IPS-18a (cell line): ENCODE results near the gene ANKRD31.
"Not testable (repeated sequence)": the region's sequence is repeated elsewhere in the genome, so short reads cannot be mapped to it uniquely, and the experiment has no call there.

Experiments
- H3K27ac ChIP-seq: one replicate; pipeline ENCODE4 v1.5.1; 2013; ENCODE audit warnings: low read length
- H3K27me3 ChIP-seq: one replicate; pipeline ENCODE4 v1.6.1; 2013; ENCODE audit warnings: mild to moderate bottlenecking, low read length; ENCODE audit not compliant: control insufficient read depth, insufficient read depth
- H3K36me3 ChIP-seq: one replicate; pipeline ENCODE4 v1.6.1; 2013; ENCODE audit warnings: low read depth, low read length; ENCODE audit not compliant: control insufficient read depth
- H3K4me1 ChIP-seq: one replicate; pipeline ENCODE4 v1.6.1; 2013; ENCODE audit warnings: low read depth, low read length; ENCODE audit not compliant: control insufficient read depth
- H3K4me3 ChIP-seq: one replicate; pipeline ENCODE4 v1.5.1; 2013; ENCODE audit warnings: low read length
- H3K9ac ChIP-seq: one replicate; pipeline ENCODE4 v1.6.1; 2013; ENCODE audit warnings: mild to moderate bottlenecking, low read length, moderate library complexity
- H3K9me3 ChIP-seq: one replicate; pipeline ENCODE4 v1.6.1; 2013; ENCODE audit warnings: low read depth, low read length; ENCODE audit not compliant: control insufficient read depth

ANKRD31 gene

DNA sequence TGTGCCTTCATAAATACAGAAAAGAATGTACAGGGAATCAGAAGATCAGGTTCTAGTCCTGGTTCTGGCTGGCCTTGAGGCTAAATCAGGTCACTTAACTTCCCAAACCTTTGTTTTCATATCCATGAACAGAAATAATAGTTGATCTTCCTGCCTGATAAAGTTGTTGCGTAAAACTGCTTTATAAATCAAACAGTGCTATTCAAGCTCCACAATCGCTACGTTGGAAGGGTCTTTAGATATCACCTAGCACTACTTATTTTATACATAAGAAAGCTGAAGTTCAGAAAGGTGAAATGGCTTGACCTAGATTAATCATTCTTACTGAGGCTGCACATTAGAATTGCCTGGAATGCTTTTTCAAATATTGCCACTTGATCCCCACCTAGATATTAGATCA lies 148.0 kb downstream of the ANKRD31 start:
- Histone ChIP-seq H3K4me3 (no peak overlapping the region), H3K4me1 (no peaks in the 10 kb centered on the region), H3K9ac (no peak overlapping the region), H3K9me3 (no peaks in the 10 kb centered on the region), H3K36me3 (no peaks in the 10 kb centered on the region), H3K27me3 (no peaks in the 10 kb centered on the region), H3K27ac (no peak overlapping the region)

DNA sequence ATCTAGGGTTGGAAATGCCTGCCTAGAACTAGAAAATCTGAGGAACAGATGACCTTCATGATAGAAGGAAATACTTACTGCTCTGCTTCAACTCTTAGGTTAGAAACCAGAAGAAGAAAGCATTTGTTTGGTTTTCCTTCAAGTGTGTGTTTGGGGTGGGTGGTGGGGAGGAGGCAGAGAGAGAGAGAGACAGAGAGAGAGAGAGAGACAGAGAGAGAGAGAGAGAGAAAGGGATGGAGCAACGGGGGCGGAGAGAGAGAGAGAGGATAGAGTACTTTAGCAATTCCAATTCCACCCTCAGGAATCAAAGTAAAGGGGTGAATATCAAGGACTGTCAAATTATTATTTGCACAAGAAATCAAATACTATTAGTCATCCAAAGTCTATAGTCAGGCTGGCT lies 155.2 kb downstream of the ANKRD31 start:
- Histone ChIP-seq H3K4me1 (no peaks in the 10 kb centered on the region), H3K27ac (no peak overlapping the region), H3K4me3 (no peak overlapping the region), H3K36me3 (no peaks in the 10 kb centered on the region), H3K27me3 (no peaks in the 10 kb centered on the region), H3K9ac (no peak overlapping the region), H3K9me3 (no peaks in the 10 kb centered on the region)

DNA sequence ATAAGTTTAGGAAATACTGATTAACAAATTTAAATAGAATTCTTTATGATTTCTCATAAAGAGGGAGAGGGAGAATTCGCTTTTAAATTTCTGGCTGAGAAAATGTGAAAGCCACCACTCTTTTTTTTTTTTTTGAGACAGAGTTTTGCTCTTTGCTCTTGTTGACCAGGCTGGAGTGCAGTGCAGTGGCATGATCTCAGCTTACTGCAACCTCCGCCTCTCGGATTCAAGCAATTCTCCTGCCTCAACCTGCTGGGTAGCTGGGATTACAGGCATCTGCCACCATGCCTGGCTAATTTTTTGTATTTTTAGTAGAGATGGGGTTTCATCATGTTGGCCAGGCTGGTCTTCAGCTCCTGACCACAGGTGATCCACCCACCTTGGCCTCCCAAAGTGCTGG lies 157.3 kb downstream of the ANKRD31 start:
- not testable (repeated sequence) for H3K4me3 ChIP-seq, H3K36me3 ChIP-seq, H3K27ac ChIP-seq, H3K9ac ChIP-seq, H3K27me3 ChIP-seq, H3K4me1 ChIP-seq, H3K9me3 ChIP-seq

DNA sequence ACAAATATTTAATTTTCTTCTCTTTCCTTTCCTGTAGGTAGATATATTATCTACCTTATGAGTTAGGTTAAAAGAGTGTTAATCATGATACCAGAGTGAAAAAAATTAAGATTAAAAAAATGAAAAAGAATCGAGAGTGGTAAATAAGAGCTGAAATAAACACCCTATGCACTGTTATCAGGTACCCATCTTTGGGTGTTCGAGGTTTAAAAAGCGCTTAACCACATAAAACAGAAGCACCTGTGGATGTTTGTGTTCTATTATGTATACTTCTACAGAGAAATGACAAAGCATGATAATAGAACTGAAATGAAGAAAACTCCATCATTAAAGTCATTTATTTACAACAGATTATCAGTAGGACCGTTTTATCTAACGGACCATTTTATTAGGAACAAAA lies 158.7 kb downstream of the ANKRD31 start:
- H3K27me3 ChIP-seq = no peaks in the 10 kb centered on the region
- H3K27ac ChIP-seq = no peak overlapping the region
- H3K9ac ChIP-seq = no peak overlapping the region
- no peaks in the 10 kb centered on the region for H3K36me3 ChIP-seq
- no peaks in the 10 kb centered on the region for H3K4me1 ChIP-seq
- no peaks in the 10 kb centered on the region for H3K9me3 ChIP-seq
- H3K4me3 ChIP-seq = no peak overlapping the region

DNA sequence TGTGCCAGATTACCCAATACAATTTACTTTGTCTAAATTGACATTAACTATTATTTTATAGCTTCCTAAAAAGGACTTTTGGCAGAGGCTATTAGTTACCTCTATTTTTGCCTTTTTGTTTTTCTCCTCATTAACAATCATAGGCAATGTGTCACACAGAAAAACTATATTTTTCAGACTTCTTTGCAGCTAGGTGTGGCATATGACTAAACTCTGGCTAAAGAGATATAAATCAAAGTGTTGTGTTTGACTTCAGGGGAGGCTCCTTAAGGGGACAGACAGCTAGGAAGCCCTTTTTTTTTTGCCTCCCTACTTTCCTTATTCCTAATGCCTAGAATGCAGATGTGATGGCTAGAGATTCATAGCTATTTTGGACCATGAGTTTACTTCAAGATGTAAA lies 164.6 kb downstream of the ANKRD31 start:
- Histone ChIP-seq H3K4me1 (no peaks in the 10 kb centered on the region), H3K27ac (no peak overlapping the region), H3K9ac (no peak overlapping the region), H3K9me3 (no peaks in the 10 kb centered on the region), H3K4me3 (no peak overlapping the region), H3K36me3 (no peaks in the 10 kb centered on the region), H3K27me3 (no peaks in the 10 kb centered on the region)

DNA sequence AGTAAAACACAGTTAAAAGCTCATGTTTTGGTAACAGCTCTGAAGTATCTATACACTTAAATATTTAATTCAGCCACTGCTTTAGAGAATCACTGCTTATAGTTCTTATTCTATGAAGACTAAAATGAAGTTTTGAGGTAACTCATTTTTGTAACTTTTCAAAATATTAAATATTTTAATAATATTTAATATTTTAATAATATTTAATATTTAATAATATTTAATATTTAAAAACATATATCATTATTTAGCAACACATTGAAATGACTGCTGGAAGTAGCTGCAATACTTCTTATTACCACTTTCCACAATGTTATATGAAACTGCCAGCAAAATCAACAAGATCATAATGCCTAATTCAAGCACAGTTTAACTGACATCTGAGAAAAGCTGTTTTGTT lies 165.6 kb downstream of the ANKRD31 start:
- H3K27me3 ChIP-seq = no peaks in the 10 kb centered on the region
- H3K4me1 ChIP-seq = no peaks in the 10 kb centered on the region
- no peak overlapping the region for H3K4me3 ChIP-seq
- H3K36me3 ChIP-seq = no peaks in the 10 kb centered on the region
- no peak overlapping the region for H3K9ac ChIP-seq
- no peak overlapping the region for H3K27ac ChIP-seq
- no peaks in the 10 kb centered on the region for H3K9me3 ChIP-seq

DNA sequence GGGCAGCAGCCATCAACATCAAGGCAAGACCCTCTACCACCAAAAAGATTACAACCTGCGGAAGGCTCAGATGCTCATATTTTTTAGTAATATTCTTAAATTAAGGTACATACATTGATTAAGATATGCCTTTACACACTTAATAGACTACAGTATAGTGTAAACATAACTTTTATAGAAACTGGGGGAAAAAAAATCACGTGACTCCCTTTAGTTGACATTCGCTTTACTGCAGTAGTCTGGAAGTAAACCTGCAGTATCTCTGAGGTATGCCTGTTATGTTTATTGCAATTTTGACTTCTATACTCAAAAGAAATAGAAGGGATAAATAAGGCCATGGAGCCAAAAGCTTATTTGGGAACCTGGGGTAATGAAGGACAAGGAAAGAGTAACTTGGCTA lies 169.2 kb downstream of the ANKRD31 start:
- Histone ChIP-seq H3K4me3 (no peak overlapping the region), H3K9ac (no peak overlapping the region), H3K9me3 (no peaks in the 10 kb centered on the region), H3K36me3 (no peaks in the 10 kb centered on the region), H3K4me1 (no peaks in the 10 kb centered on the region), H3K27me3 (no peaks in the 10 kb centered on the region), H3K27ac (no peak overlapping the region)

DNA sequence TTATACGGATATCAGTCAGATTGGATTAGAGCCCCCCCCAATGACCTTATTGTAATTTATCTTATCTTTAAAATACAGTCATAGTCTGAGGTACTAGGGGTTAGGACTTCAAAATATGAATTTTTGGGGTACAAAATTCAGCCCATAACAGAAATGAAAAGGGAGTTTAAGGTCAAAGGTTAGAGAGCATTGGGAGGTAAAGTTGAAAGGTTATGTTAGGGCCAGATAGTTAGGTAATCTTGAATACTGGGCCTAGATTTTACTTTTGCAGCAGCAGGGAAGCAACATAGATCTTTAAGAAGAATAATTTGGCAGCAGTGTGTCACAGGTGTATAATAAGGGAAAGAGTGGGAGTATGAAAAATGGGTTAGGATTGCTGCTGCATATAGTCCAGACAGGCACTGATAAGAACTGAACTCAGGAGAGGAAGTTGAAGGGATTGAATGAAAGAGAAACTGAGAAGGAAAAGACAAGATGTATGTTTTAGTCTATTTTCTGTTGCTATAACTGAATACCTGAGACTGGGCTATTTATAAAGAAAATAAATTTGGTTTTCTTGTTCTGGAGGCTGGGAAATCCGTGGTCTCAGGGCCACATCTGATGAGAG lies 173.7 kb downstream of the ANKRD31 start:
- Histone ChIP-seq H3K9ac (no peak overlapping the region), H3K36me3 (no peaks in the 10 kb centered on the region), H3K4me3 (no peak overlapping the region), H3K27me3 (no peaks in the 10 kb centered on the region), H3K4me1 (no peaks in the 10 kb centered on the region), H3K27ac (no peak overlapping the region), H3K9me3 (no peaks in the 10 kb centered on the region)

DNA sequence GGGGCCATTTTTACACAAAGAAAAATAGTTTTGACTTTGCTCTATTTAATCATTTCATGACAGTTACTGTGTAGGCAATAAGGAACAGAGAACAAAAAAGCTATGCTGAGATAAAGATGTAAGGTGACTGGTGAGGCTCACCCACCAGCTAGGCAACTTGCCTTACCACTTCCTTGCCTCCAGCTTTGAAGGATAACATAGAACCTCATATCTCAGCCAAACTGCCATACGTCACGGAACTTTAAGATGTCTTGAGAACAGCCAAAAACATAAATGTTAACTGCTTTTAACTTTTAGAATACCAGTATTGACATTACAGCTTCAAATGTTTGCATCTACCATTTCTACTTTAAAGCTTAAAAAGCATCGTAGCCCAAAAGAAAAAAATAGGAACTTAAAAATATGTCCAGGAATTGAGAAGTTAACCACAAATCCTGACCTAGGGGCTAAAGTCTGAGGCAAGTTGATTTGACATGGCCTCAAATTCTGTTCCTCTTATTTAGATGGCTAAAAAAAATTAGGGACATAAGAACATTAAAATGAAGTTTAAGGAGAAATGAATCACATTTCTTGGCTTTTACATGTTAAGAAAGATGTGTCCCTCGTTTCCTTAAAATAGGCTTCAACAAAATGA lies 176.6 kb downstream of the ANKRD31 start:
- no peaks in the 10 kb centered on the region for H3K9me3 ChIP-seq
- no peak overlapping the region for H3K27ac ChIP-seq
- no peak overlapping the region for H3K9ac ChIP-seq
- H3K36me3 ChIP-seq = no peaks in the 10 kb centered on the region
- peaks cover under 1% of the 10 kb centered on the region for H3K27me3 ChIP-seq
- no peak overlapping the region for H3K4me3 ChIP-seq
- H3K4me1 ChIP-seq = peaks cover 15% of the 10 kb centered on the region

DNA sequence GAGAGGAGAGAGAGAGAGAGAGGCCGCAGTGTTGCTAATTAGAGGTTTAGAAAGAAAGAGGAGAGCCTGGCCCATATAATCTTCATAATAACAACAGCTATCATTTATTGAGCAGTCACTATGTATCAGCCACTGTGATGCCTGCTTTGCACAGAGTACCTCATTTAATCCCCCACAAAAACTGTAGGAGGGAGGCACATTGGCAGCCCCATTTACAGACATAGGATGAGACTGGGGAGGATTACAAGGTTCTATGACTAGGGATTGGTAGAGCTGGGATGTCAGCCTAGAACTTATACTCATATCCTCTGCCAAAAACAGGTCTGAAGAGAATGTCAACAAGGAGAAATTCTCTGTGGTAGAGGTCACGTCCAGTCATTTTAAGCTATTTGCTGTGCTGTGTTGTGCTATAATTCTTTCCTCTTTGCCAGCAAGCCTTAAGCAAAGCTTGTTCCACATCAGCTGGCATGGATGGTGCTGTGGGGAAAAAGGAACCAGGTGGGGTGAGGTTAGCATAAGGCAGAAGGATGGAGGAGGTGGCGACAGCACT lies 177.6 kb downstream of the ANKRD31 start:
- Histone ChIP-seq H3K36me3 (no peaks in the 10 kb centered on the region), H3K9me3 (no peaks in the 10 kb centered on the region), H3K27ac (no peak overlapping the region), H3K9ac (no peak overlapping the region), H3K4me3 (no peak overlapping the region), H3K4me1 (peaks cover 23% of the 10 kb centered on the region), H3K27me3 (peaks cover 10% of the 10 kb centered on the region)

DNA sequence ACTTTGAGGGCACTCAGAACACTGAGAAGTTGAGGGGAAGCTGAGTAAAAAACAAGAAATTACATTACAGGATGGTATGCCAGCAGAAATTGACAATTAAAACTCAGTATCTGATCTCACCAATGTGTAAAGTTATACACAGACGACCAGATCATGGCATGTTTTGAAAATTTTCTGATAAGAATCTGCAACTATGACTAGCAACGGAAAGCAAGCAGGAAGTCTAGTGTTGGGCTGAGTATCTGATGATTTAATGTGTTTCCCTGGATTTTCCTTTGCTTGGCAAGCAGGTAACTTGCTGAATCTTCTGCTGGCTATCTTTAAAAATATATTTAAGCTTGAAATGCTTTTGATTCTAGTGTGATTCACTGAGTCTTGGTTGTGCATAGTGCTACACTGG lies 179.1 kb downstream of the ANKRD31 start:
- no peak overlapping the region for H3K4me3 ChIP-seq
- H3K4me1 ChIP-seq = peaks cover 23% of the 10 kb centered on the region

DNA sequence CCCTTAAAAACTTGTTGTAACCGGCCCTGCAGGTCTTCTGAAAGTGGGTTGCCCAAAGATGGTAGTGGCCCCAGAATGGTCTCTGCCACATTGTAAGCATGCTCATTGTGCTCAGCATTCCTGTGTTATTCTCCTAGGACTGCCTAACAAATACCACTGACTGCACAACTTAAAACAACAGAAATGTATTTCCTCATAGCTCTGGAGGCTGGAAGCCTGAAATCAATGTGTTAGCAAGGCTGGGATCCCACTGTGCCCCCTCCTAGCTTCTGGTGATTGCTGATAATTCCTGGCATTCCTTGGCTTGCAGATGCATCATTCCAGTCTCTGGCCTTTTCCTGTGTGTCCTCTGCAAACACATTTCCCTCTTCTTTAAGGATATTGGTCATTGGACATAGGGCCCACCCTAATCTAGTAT lies 180.9 kb downstream of the ANKRD31 start:
- H3K4me3 ChIP-seq = peak overlapping the region; percentile 1
- H3K9ac ChIP-seq = peak overlapping the region; percentile 24
- H3K9me3 ChIP-seq = no peaks in the 10 kb centered on the region
- H3K36me3 ChIP-seq = no peaks in the 10 kb centered on the region
- peaks cover 34% of the 10 kb centered on the region for H3K4me1 ChIP-seq
- H3K27me3 ChIP-seq = peaks cover 40% of the 10 kb centered on the region
- H3K27ac ChIP-seq = peak overlapping the region; percentile 52

More for the DNA sequence above, 179.1 kb downstream of the ANKRD31 start:
- H3K9ac ChIP-seq = no peak overlapping the region
- H3K27ac ChIP-seq = no peak overlapping the region
- peaks cover 21% of the 10 kb centered on the region for H3K27me3 ChIP-seq
- H3K36me3 ChIP-seq = no peaks in the 10 kb centered on the region
- no peaks in the 10 kb centered on the region for H3K9me3 ChIP-seq
